HG03060 (cell line): ENCODE data around the gene DHRS7B.
A peak's percentile ranks its signal among the peaks of the same experiment; 100 is the strongest.
"Not testable (repeated sequence)": the region's sequence is repeated elsewhere in the genome, so short reads cannot be mapped to it uniquely, and the experiment has no call there.

Source experiments
- ATAC-seq: cut with Tn5 transposase; IDR thresholded peaks from one replicate; pipeline ENCODE4 v1.9.1; 2021; ENCODE audit warnings: low read depth, moderate number of reproducible peaks; ENCODE audit not compliant: unreplicated experiment

Gene DHRS7B

DNA sequence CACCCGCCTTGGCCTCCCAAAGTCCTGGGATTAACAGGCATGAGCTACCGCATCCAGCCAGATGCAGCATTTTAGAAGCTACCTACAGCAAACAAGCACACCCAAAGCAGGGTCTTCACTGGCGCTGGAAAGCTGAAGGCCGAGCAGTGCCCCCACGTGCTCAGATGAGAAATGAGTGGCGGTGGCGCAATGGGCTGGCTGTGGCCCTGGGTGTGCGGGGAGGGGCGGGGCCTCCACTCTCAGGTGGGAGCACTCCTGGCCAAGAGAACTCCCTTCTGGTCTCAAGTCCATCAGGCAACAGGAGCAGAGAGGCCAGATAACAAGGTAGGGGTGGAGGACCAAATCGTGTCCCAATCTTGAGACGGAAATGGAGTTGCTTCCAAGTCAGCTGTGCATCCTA lies 75.1 kb downstream of the DHRS7B start:
- no peak for ATAC-seq

DNA sequence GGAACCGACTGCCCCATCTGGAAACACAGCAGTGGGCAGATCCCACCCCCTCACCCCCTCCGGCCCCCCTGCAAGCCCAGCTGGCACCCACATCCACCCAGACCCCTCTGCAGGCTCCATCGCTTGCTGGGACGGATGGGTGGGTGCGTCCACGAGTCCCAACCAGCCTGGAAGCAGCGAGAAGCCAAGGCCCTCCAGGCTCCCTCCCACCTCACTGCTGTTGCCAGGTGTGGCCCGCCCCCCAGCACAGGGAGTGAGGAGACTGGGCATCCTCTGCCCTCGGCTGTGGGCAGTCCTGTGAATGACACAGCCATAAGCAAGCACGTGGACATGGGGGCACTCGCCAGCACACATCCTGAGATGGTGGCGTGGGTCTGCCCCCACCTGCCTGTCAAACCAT lies 75.7 kb downstream of the DHRS7B start:
- no peak for ATAC-seq

DNA sequence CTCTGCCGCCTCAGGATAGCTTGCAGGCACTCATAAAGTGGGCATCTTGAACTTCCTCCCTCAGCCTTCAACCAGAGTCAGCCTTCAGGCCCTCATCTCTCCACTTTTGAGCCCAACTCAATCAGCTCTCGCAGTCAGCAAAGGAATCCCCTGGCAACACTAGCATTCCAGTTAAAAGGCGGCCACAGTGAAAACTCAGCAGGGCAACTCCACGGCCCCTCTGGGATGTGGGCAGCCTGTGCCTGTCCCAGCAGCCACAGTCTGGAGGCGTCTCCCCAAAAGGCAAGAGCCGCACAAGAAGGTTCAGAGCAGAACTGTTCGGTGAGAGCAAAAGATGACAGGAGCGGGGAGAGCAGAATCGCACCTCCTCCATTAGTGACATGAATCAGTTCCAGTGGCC lies 78.2 kb downstream of the DHRS7B start:
- ATAC-seq = no peak

DNA sequence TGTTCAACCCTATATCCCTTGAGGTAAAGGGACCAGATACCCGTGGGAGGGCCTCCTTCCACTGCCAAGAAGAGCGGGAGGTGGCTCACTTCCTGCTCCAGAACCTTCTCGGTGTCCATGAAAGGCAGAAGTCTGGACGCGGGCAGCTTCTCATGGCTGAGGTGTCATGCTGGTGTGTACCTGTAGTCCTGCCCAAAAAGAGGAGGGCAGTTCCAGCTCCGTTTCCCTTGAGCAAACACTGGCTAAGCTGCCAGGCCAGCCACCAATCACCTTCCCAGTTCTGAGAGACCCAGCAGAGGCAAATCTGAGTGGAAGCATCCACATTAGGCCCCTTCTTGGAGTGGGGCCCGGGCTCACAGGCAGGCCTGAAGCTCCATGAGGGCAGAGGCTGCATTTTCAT lies 81.6 kb downstream of the DHRS7B start:
- ATAC-seq = no peak

DNA sequence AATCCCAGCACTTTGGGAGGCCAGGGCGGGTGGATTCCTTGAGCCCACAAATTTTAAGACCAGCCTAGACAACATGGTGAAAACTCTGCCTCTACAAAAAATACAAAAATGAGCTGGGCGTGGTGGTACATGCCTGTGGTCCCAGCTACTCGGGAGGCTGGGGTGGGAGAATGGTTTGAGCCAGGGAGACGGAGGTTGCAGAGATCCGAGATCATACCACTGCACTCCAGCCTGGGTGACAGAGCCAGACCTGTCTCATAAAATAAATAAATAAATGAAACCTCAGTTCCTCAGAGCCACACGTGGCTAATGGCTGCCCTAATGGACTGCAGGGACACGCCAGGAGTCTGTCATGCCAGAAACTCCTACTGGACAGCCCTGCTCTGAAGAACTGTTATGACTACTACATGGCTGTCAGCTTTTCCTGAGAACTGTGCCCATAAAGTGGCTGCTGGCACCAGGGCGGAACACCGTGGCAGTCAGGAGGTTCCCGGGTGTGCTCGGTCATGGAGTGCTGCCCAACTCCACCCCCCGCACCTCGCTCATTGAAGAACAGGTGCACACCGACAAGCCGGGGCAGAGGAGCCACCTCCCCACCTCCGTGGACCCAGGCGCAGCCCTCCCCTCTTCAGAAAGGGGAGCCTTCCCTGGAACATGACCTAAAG lies 82.9 kb downstream of the DHRS7B start:
- ATAC-seq = no peak

DNA sequence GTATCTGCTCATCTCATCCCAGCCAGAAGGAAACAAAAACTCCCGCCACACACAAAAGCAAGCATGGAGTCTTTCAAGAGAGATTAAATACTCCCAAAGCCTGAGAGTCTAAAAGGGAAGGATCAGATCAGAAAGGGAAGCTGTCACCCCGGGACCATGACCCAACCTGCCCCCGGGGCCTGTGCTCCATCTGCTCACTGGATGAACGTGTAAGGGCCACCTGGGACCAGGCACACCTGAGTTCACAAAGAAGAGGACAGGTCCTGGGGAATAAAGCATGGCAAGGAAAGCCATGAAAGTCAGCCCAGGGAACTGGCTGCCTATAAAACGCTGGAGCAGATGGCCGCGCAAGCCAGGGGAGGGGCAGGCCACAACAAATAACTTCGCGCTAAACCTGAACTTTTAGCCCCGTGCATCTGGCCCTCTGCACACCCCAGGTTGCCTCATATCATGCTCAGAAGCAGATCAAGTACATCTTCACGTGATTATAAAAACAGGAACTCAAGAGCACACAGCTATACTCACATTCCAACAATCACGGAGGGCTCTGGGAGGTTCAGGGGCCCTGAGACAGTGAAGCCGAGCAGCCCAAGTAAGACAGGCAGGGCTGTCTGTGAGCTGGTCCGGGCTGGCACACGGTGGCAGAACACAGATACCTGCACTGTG lies 83.8 kb downstream of the DHRS7B start:
- ATAC-seq = no peak

DNA sequence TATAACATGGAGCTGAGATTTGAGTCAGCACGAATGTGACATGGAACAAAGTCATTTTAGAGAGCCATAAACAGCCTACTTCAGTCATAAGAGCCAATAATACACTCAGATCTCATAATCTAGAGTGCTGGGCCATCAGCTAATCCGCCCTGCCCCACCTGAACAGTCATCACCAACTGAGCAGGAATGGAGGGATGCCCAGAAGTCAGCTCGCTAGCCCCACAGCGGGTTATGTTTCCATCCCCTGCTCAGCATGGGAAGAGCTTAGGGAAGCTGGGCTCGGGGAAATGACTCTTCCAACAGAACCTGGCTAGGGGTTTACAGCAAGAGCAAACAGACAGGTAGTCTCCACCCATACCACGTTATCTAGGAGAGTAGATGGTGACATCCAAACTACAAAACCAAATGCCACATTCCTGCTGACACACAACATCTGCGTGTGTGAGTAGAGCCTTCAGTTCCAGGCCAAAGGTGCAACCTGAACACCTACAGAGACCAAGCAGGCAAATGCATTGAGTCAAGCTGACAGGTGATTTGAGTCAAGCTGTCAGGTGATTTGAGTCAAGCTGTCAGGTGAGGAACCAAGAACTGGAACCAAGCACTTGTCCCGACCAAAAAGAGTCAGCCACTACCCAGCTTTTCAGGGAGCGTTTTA lies 85.2 kb downstream of the DHRS7B start:
- no peak for ATAC-seq

DNA sequence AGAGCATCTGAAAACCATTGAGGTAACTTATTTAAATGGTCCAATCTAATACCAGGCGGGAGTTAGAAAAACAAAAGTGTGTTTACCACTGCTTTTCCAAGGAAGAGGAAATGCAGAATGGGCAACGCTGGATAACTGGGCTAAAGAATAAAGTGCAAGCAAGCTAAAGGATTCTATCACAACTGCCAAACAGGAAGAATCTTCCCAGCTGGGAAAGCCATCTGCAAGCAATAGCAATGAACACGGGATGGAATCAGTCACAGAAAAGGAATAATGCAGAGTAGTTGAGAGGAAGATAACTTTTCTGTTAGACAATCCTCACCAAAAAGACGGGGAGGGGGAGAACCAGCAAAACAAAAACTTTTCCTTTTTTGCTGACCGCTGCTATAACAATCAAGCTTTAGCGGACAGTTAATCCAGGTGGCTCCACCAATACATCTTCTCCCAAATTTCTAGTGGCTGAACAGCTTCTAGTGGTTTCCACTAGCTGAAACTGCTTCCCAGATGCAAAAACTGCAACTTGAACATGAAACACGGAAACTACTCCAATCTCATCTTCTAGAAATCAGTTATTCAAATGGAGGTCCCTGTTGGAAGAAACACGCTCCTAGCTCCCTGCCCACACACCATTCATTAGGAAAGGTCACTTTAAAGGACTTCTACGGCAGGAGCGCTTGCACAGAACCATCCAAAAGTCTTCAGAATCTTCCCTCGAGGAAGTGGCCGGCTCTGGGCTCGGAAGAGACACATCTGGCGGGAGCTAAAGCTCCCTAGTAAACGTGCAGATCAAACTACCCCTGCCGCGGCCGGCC lies 86.3 kb downstream of the DHRS7B start:
- no peak for ATAC-seq

DNA sequence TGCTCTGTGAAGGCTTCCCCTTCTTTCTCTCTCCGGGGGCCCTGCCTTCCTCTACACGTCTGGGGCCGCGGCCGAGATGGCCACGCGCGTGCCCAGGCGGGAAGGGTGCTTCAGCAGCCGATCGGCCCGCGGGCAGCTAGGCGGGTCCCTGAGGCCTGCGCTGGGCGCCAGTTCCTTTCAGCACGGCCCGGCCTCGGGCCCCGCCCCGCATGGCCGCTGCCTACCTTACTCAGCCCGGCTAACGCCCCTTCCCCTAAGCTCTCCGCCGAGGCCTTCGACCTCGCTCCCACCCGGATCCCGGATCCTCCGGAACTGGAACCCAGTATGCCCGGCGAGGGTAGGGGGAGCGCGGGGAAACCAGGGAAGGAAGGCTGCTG lies 86.9 kb downstream of the DHRS7B start:
- peak; percentile 14 for ATAC-seq

DNA sequence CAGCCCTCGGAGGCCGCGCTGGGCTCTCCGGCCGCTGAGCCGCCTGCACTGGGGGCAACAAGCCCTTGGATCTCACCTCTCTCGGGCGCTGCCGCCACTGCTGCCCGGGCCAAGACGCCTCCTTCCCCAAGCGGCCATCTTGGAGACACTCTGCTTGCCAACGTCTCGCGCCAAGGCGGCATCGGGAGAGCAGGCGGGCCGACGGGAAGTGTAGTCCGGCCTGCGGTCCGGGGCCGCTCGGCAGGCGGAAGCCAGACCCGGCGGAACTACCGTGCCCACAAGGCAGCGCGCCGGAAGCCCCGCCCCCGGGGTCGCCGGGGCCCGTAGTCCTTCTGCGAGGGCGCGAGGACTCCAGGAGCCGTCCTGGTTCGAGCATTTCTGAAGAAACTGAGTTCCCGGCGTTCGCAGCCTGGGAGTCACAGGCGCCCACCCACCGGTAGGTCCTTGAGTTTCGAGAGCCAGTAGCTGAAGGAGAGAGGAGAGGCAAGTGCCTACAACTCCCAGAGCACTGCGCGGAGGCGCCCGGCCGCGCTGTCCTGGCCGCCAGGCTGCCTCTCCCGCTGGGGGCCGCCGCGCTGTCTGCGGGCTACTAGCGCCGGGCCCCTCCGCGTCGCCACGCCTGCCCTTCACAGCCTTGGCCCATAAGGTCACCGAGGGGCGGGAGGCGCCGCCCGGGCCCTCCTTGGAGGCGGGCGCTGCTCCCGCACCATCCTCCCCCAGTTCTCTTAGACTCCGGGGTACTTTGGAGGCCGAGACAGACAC lies 87.4 kb downstream of the DHRS7B start, which contains the start of gene TMEM11:
Gene TMEM11, minus strand, starts transcription at position 147 of the 762 bp plus-strand sequence. Its CDS starts 9 bp downstream, at position 138.
- peak; percentile 88 for ATAC-seq

DNA sequence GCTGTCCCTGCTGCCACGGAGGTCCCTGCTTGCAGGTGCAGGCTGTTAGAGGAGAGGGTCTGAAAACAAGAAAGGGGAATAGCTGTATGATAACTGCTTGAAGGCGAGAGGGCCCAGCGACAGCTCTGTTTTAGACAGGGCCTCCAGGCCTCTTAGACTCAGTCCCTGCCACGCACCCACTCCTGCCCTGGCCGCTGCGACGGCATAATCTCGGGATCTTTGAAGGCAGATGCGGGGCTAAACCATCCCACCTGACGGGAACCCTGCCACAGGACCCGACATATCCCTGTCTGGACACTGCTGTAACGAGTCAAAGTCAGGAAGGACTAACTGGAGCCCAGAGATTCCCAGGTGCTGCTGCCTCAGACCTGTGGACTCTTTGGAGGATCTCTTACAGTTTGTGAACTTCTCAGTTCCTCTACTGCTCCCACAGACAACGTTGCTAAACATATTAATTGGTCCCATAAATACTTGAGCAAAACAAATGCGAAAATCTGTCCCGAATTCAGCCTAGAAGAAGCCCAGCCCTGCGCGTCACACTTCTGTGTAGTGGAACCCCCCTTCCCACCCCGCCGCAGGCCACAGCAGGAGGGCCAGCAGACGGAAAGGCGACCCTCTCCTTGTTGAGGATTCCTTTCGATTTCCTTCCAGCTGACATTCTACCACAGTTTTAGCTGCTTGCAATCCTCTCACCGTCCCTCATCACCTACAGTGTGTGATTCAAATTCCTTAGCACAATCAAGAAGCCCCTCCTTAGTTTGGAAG lies 88.2 kb downstream of the DHRS7B start:
- ATAC-seq = peak; percentile 8

DNA sequence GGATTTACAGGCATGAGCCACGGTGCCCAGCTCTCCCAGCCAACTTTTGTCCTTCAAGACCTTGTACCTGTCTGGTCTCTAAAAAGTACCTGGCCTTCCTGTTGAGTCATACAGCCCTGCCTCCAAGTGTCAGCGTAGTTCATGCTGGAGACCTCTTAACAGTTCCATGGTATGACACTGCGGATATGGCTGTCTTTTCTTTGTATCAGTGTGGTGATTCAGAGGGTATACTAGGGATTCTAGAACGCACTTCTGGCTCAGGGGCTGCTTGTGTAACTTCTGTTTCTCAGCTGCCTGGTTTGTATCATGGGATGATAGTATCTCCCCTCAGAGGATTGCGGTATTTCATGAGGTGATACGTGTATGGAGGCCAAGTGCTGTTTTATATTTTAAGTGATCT lies 89.2 kb downstream of the DHRS7B start:
- no peak for ATAC-seq

DNA sequence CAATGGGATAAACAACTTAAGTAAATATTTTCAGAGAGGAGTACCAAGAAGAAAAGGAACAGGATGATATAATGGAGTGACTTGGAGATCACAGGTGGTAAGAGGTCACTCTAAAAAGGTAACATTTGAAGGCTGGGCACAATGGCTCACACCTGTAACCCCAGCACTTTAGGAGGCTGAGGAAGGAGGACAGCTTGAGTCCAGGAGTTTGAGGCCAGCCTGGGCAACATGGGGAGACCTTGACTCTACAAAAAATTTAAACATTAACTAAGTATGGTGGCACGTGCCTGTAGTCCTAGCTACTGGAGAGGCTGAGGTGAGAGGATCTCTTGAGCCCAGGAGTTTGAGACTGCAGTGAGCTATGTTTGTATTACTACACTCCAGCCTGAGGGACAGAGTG lies 90.6 kb downstream of the DHRS7B start:
- no peak for ATAC-seq

DNA sequence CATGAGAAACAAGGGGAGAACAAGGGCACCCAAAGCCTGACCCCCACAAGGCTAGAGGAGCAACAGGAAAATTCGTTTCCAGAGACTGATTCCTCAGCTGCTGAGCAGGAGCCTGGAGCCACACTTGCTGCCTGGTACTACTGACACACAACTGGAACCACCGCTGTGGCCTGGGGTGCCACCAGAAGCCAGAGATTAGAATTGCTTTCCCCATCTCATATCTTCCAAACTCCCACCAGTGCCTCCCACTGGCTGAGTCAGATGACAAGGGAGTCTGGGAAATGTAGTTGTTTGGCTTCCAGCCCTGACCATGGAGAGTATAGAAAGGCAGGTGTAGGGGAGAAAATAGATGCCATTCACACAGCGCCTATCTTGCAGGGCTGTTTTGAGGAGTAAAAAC lies 91.3 kb downstream of the DHRS7B start:
- ATAC-seq = no peak

DNA sequence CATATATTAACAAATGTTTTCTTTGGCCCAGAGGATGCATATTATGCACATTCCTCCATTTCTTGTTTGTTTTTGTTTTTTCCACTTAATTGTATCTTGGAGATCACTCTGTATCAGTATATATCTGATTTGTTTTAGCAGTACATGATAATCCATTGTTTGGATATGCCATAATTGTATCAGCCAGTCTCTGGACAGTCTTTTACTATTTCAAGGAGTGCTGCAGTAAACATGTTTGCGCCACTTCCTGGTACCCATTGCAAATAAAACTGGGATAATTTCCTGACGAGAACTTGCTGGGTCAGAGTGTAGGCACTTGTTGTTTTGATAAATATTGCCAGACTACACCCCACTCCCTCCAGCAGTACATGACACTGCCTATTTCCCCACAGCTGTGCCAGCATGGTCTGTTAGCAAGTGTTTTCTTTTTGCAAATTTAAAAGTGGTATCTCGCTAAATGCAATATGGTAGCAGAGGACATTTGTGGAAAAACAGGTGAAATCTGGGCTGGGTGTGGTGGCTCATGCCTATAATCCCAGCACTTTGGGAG lies 92.1 kb downstream of the DHRS7B start:
- ATAC-seq = no peak

DNA sequence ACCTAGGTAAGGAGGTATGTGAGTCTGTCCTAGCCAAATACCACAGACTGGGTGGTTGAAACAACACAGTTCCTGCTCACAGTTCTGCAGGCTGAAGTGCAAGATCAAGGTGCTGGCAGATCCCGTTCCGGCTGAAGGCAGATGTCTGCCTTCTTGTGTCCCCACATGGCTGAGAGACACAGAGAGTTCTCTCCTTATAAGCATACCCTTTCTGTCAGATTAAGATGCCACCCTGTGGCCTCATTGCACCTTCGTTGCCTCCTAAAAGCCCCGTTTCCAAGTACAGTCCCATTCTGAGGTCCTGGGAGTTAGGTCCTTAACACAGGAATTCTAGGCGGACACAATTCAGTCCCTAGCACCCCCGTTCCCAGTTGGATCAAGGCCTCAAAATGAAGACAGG lies 96.3 kb downstream of the DHRS7B start:
- no peak for ATAC-seq

DNA sequence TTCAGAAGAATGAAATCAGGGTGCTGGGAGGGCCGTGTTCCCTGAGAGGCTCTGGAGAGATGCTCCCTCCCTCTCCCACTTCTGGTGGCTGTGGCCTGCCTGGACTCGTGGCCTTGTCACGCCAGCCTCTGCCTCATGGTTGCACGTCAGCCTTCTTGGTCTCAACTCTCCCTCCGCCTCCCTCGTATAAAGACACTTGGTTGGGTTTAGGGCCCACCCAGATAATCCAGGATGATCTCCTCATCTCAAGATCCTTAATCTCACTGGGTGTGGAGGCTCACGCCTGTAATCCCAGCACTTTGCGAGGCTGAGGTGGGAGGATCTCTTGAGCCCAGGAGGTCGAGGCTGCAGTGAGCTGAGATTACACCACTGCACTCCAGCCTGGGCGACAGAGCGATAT lies 100.5 kb downstream of the DHRS7B start:
- ATAC-seq = not testable (repeated sequence)

DNA sequence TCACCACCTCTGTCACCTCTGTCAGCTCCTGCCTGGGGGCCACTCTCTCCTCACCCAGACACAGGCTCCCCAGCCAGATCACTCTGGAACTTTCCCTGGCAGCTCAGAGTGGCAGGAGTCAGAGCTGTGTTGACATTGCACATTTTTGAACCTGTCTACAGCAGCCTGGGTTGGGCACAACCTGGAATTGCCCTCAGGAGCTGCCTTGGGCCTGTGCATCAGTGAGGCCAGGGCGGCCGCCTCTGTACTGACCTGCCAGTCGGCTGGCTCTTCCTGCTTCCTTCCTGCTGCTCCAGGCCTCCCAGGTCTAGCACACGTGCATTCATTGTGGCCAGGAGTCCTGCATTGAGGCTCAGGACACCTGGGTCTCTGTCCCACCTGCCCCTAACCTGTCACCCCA lies 101.3 kb downstream of the DHRS7B start:
- no peak for ATAC-seq

DNA sequence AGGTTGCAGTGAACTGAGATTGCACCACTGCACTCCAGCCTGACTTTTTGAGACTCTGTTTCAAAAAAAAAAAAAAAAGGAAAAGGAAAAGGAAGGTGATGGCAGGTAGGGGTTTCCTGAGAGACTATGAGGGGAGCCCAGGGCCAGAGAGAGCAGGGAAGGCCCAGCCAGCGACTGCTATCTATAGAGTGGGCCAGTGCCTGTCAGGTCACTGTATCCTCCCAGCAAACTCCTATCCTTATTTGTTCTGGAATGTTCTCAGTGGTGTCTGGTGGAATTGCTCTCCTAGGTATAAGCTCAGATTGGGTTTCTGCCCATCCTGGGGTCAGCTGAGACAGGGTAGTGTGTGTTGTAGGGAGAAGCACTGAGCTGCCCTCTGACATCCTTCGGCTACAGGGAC lies 102.1 kb downstream of the DHRS7B start:
- ATAC-seq = no peak
